Neural cell (in vitro differentiated cells): Measurements from ENCODE around the gene AS3MT. TPM values are rescaled to one million over a fixed set of nuclear protein-coding genes. Genes with fewer than 3 reads are reported as not detected.

ENCODE experiments used
- H2AFZ ChIP-seq: fragments of 200-600, 300-800 bp; sonication (generic), shearing (Covaris generic); 2 replicates; pipeline ENCODE4 v1.6.0; 2014; ENCODE audit warnings: low read depth, mild to moderate bottlenecking, antibody characterized with exemption, low read length, moderate library complexity
- H3F3A ChIP-seq: fragments of 200-600 bp; shearing (Covaris generic); 2 replicates; pipeline ENCODE4 v1.6.1; 2016; ENCODE audit warnings: mild to moderate bottlenecking, moderate library complexity, mixed read lengths, antibody characterized with exemption, low read length; ENCODE audit not compliant: insufficient read depth, poor library complexity, severe bottlenecking
- H3K27ac ChIP-seq: fragments of 200-600, 300-800 bp; sonication (generic), shearing (Covaris generic); 2 replicates; pipeline ENCODE4 v1.5.1; 2014; ENCODE audit warnings: mild to moderate bottlenecking, low read length, moderate library complexity
- H3K27me3 ChIP-seq: fragments of 300-800, 200-600 bp; sonication (generic), shearing (Covaris generic); 2 replicates; pipeline ENCODE4 v1.6.0; 2014; ENCODE audit warnings: mild to moderate bottlenecking, low read depth, low read length, moderate library complexity; ENCODE audit not compliant: insufficient read depth
- H3K36me3 ChIP-seq: fragments of 300-800, 200-600 bp; sonication (generic), shearing (Covaris generic); 2 replicates; pipeline ENCODE4 v1.5.1; 2014; ENCODE audit warnings: mild to moderate bottlenecking, antibody characterized with exemption, low read length, moderate library complexity; ENCODE audit not compliant: insufficient read depth
- H3K4me2 ChIP-seq: fragments of 300-800, 200-600 bp; sonication (generic), shearing (Covaris generic); 2 replicates; pipeline ENCODE4 v1.6.0; 2014; ENCODE audit warnings: mild to moderate bottlenecking, low read length
- H3K4me3 ChIP-seq: fragments of 300-800, 200-600 bp; sonication (generic), shearing (Covaris generic); 2 replicates; pipeline ENCODE4 v1.5.1; 2014; ENCODE audit warnings: mild to moderate bottlenecking, low read length, moderate library complexity
- H3K79me2 ChIP-seq: fragments of 200-600 bp; shearing (Covaris generic); replicated peaks from 2 replicates; pipeline ENCODE4 v1.6.0; 2014; ENCODE audit warnings: mild to moderate bottlenecking, low read length, moderate library complexity; ENCODE audit not compliant: insufficient read depth
- H3K9ac ChIP-seq: fragments of 300-800, 200-600 bp; sonication (generic), shearing (Covaris generic); 2 replicates; pipeline ENCODE4 v1.6.1; 2016; ENCODE audit warnings: mild to moderate bottlenecking, low read length, mixed read lengths
- H3K9me2 ChIP-seq: fragments of 200-600 bp; shearing (Covaris generic); 2 replicates; pipeline ENCODE4 v1.6.1; 2016; ENCODE audit warnings: mild to moderate bottlenecking, low read length, mixed read lengths; ENCODE audit not compliant: insufficient read depth
- H3K9me3 ChIP-seq: fragments of 200-600, 300-800 bp; sonication (generic), shearing (Covaris generic); 2 replicates; pipeline ENCODE4 v1.6.1; 2016; ENCODE audit warnings: mild to moderate bottlenecking, mixed run types, low read length, moderate library complexity, mixed read lengths
- H4K20me1 ChIP-seq: fragments of 200-600 bp; shearing (Covaris generic); 2 replicates; pipeline ENCODE4 v1.6.1; 2016; ENCODE audit warnings: mild to moderate bottlenecking, mixed run types; ENCODE audit not compliant: insufficient read depth
- EP300 ChIP-seq: fragments of 450-650 bp; conservative IDR thresholded peaks from 2 replicates; pipeline ENCODE4 v1.6.1; 2014; ENCODE audit warnings: antibody characterized with exemption, mild to moderate bottlenecking, moderate library complexity; ENCODE audit not compliant: poor library complexity, severe bottlenecking
- EZH2 ChIP-seq: fragments of 200-600, 300-800 bp; shearing (Covaris generic), sonication (generic); IDR thresholded peaks from 2 replicates; pipeline ENCODE4 v1.6.1; 2014; ENCODE audit warnings: antibody characterized with exemption, low read length, borderline replicate concordance, mild to moderate bottlenecking; ENCODE audit not compliant: insufficient read depth, poor library complexity, severe bottlenecking
- MXI1 ChIP-seq: fragments of 450-650 bp; conservative IDR thresholded peaks from 2 replicates; pipeline ENCODE4 v1.6.1; 2014; ENCODE audit warnings: antibody characterized with exemption, mild to moderate bottlenecking; ENCODE audit not compliant: poor library complexity, severe bottlenecking
- POLR2AphosphoS5 ChIP-seq: IDR thresholded peaks from 2 replicates; pipeline ENCODE4 v1.6.1; 2012
- SMC3 ChIP-seq: fragments of 450-650 bp; conservative IDR thresholded peaks from 2 replicates; pipeline ENCODE4 v1.6.1; 2014; ENCODE audit warnings: antibody characterized with exemption, mild to moderate bottlenecking, moderate library complexity; ENCODE audit not compliant: poor library complexity
- TAF1 ChIP-seq: IDR thresholded peaks from 2 replicates; pipeline ENCODE4 v1.6.1; 2012; ENCODE audit warnings: low read depth
- polyA plus RNA-seq: library from polyadenylated mRNA; depleted of rRNA; stranded (reverse); fragments of >200 nt; gene quantifications from 2 replicates; pipeline ENCODE4 v1.2.3, GENCODE V29; 2014
- TF ChIP-seq, protein P1 (sequence below): IDR thresholded peaks from 2 replicates; pipeline ENCODE4 v1.6.1; 2012; ENCODE audit warnings: borderline replicate concordance
- TF ChIP-seq, protein P2 (sequence below): fragments of 450-650 bp; IDR thresholded peaks from 2 replicates; pipeline ENCODE4 v1.5.1; 2014; ENCODE audit warnings: antibody characterized with exemption, mild to moderate bottlenecking, moderate library complexity; ENCODE audit not compliant: poor library complexity, severe bottlenecking

AS3MT gene
- polyA plus RNA-seq, 1 donor from 2014 or later: 17.6 TPM

DNA sequence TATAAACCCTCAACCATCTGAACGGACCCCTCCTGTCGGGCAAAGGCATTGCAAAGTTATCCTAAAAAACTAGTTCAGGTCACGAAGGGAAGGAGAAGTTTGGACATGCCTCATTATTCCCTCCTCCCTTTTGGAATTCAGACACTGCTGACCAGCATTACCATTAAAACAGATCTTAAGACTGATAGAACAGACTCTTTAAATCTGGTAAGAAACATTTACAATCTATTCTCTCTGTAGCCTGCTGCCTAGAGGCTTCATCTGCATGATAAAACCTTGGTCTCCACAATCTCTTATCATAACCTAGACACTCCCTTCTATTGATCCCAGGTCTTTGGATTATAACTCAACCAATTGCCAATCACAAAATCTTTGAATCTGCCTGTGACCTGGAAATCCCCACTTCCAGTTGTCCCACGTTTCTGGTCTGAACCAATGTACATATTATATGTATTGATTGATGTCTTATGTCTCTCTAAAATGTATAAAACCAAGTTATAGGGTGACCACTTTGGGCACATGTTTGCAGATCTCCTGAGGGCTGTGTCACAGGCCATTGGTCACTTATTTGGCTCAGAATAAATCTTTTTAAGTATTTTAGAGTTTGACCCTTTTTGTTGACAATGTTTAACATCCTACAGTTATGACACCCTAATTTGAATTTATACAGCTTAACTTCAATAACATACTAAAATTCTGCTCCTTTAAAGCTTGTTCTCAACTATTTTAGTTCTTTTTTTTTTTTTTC, 25.4 kb downstream of the AS3MT start:
- TF ChIP-seq POLR2AphosphoS5: no peak
- no peak for TF ChIP-seq EP300
- no peak for TF ChIP-seq EZH2
- TF ChIP-seq, protein P1, sequence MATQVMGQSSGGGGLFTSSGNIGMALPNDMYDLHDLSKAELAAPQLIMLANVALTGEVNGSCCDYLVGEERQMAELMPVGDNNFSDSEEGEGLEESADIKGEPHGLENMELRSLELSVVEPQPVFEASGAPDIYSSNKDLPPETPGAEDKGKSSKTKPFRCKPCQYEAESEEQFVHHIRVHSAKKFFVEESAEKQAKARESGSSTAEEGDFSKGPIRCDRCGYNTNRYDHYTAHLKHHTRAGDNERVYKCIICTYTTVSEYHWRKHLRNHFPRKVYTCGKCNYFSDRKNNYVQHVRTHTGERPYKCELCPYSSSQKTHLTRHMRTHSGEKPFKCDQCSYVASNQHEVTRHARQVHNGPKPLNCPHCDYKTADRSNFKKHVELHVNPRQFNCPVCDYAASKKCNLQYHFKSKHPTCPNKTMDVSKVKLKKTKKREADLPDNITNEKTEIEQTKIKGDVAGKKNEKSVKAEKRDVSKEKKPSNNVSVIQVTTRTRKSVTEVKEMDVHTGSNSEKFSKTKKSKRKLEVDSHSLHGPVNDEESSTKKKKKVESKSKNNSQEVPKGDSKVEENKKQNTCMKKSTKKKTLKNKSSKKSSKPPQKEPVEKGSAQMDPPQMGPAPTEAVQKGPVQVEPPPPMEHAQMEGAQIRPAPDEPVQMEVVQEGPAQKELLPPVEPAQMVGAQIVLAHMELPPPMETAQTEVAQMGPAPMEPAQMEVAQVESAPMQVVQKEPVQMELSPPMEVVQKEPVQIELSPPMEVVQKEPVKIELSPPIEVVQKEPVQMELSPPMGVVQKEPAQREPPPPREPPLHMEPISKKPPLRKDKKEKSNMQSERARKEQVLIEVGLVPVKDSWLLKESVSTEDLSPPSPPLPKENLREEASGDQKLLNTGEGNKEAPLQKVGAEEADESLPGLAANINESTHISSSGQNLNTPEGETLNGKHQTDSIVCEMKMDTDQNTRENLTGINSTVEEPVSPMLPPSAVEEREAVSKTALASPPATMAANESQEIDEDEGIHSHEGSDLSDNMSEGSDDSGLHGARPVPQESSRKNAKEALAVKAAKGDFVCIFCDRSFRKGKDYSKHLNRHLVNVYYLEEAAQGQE: no peak
- TF ChIP-seq, protein P2, sequence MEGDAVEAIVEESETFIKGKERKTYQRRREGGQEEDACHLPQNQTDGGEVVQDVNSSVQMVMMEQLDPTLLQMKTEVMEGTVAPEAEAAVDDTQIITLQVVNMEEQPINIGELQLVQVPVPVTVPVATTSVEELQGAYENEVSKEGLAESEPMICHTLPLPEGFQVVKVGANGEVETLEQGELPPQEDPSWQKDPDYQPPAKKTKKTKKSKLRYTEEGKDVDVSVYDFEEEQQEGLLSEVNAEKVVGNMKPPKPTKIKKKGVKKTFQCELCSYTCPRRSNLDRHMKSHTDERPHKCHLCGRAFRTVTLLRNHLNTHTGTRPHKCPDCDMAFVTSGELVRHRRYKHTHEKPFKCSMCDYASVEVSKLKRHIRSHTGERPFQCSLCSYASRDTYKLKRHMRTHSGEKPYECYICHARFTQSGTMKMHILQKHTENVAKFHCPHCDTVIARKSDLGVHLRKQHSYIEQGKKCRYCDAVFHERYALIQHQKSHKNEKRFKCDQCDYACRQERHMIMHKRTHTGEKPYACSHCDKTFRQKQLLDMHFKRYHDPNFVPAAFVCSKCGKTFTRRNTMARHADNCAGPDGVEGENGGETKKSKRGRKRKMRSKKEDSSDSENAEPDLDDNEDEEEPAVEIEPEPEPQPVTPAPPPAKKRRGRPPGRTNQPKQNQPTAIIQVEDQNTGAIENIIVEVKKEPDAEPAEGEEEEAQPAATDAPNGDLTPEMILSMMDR: no peak
- no peak for TF ChIP-seq MXI1
- TF ChIP-seq SMC3: no peak
- no peak for TF ChIP-seq TAF1
- H3K79me2 ChIP-seq: no peaks in the 10 kb centered on the region
- H3K4me3 ChIP-seq: no peak overlapping the region
- no peaks in the 10 kb centered on the region for H3K9me3 ChIP-seq
- H3F3A ChIP-seq: no peaks in the 10 kb centered on the region
- no peak overlapping the region for H3K27ac ChIP-seq
- H3K36me3 ChIP-seq: no peaks in the 10 kb centered on the region
- no peak overlapping the region for H3K9ac ChIP-seq
- H3K27me3 ChIP-seq: no peaks in the 10 kb centered on the region
- no peak overlapping the region for H2AFZ ChIP-seq
- no peak overlapping the region for H3K4me2 ChIP-seq
- no peaks in the 10 kb centered on the region for H3K9me2 ChIP-seq
- H4K20me1 ChIP-seq: no peaks in the 10 kb centered on the region

DNA sequence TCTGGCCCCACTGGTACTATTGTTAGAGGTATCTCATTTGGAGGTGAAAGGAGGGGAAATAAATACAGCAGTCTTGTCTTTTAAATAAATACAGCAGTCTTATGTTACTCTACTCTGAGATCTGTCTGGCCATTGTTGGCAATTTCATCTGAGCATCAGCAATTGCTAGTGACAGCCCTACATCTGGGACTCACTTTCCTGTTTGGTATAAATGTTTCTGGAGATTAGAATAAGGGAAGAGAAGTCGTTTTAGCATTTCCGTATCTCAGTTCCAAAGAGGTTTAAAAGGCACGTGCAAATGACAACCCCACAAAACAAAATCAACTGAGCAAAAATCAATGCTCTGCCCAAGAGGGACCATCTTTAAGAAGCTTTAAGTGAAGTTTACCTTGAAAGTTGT, 30.7 kb downstream of the AS3MT start:
- no peaks in the 10 kb centered on the region for H3F3A ChIP-seq
- no peak overlapping the region for H2AFZ ChIP-seq
- H3K9me3 ChIP-seq: no peaks in the 10 kb centered on the region
- no peak overlapping the region for H3K4me2 ChIP-seq
- H3K9me2 ChIP-seq: no peaks in the 10 kb centered on the region
- no peaks in the 10 kb centered on the region for H3K27me3 ChIP-seq
- no peak overlapping the region for H3K27ac ChIP-seq
- no peaks in the 10 kb centered on the region for H3K36me3 ChIP-seq
- H4K20me1 ChIP-seq: no peaks in the 10 kb centered on the region
- no peak for TF ChIP-seq MXI1
- TF ChIP-seq, protein P1: no peak
- no peak for TF ChIP-seq EZH2
- no peak for TF ChIP-seq TAF1
- TF ChIP-seq EP300: no peak
- no peak for TF ChIP-seq SMC3
- H3K9ac ChIP-seq: no peak overlapping the region
- no peaks in the 10 kb centered on the region for H3K79me2 ChIP-seq
- no peak overlapping the region for H3K4me3 ChIP-seq
